Placental pericyte (primary cell): Measurements from ENCODE around the gene RABEP1. TPM values are rescaled to one million over a fixed set of nuclear protein-coding genes. Genes with fewer than 3 reads are reported as not detected.

Source experiments
- total RNA-seq: library from RNA; depleted of rRNA; stranded (reverse); fragments of >200 nt; gene quantifications from 2 replicates; pipeline ENCODE4 v1.2.3, GENCODE V29; 2012

RABEP1 gene, protein sequence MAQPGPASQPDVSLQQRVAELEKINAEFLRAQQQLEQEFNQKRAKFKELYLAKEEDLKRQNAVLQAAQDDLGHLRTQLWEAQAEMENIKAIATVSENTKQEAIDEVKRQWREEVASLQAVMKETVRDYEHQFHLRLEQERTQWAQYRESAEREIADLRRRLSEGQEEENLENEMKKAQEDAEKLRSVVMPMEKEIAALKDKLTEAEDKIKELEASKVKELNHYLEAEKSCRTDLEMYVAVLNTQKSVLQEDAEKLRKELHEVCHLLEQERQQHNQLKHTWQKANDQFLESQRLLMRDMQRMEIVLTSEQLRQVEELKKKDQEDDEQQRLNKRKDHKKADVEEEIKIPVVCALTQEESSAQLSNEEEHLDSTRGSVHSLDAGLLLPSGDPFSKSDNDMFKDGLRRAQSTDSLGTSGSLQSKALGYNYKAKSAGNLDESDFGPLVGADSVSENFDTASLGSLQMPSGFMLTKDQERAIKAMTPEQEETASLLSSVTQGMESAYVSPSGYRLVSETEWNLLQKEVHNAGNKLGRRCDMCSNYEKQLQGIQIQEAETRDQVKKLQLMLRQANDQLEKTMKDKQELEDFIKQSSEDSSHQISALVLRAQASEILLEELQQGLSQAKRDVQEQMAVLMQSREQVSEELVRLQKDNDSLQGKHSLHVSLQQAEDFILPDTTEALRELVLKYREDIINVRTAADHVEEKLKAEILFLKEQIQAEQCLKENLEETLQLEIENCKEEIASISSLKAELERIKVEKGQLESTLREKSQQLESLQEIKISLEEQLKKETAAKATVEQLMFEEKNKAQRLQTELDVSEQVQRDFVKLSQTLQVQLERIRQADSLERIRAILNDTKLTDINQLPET
- 42.1 and 46.8 TPM in 2 replicates for total RNA-seq

DNA sequence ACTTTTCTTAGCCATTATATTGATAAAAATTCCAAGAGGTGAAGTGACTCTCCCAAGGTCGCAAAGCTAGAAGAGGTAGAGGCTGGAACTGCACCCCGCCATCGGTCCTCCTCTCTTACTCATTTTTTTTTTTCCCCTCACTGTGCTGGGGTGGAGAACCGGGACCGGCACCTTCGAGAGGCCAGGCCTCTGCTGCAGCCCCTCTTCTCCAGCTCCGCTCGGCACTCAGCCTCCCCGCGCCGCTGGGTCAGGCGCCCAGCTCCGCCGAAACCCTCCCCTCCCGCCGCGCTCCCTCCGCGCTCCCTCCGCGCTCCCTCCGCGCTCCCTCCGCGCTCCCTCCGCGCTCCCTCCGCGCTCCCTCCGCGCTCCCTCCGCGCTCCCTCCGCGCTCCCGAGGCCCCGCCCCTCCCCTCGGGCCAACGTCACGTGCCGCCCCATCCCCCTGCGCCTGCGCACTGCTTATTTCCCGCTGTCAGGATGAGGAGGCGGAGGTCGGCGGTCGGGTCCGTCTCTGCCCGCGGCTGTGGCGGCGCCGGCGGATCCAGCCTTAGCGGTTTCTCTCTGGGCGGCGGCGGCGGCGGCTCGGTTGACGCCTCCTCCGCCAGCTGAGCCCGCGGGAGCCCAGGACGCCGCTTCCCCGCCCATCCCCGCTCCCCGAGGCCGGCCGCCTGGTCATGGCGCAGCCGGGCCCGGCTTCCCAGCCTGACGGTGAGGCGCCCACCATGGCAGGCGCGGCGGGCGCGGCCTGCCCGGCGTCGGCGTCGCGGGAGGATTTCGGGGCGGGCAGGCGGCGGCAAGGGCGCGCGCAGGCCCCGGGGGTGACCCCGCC, at the start of gene RABEP1:
Gene RABEP1 (plus strand): TSS at position 471 of the 828 bp plus-strand sequence. CDS start 203 bp downstream, at position 674.

GRCh38 chr17:5234645-5235576, 47.2 kb upstream of the RABEP1 start, which contains the start of gene SCIMP:
Gene SCIMP (minus strand): TSS chr17:5234860. CDS start chr17:5234755, 105 bp downstream.

GRCh38 chr17:5419356-5419958, 137.4 kb downstream of the RABEP1 start, which contains the start of gene NUP88:
Gene NUP88 (minus strand): TSS chr17:5419662. CDS start chr17:5419650, 12 bp downstream.

DNA sequence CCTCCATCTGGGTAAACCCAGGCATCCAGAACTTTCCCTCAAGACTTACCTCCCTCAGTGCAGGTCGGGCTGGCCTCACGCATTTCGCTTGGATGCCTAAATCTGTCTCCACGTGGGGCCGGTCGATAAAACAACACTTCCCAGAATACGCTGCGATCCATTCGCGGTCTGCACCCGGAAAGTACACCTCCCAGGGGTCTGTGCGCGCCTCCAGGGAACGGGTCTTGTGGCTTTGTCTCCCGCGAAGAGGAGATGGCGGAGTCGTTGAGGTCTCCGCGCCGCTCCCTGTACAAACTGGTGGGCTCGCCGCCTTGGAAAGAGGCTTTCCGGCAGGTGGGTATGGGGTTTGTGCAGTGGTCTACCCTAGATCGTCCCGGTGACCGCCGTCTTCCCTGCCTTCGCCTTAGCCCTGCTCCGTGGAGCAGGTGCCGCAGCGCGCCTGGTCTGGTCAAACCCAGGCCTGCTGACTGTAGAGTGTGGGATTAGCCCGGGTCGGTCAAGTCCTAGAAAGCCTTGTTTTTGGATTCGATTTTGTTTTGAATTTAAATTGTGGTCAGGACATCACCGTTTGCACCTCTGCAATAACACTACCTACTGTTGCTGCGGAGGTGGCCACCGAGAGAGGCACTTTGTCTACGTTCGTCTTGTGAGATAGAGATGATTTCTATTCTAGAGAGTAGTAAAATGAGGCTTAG, 138.0 kb downstream of the RABEP1 start, which contains the start of gene RPAIN:
Gene RPAIN (plus strand): TSS at position 224 of the 695 bp plus-strand sequence. CDS start 29 bp downstream, at position 253.

Other genes with a start within 250 kb of the RABEP1 start
- 0.14 TPM in 1 of 2 replicates, not detected in the other for gene SLC52A1, start 246.9 kb upstream of the RABEP1 start, total RNA-seq
- gene ZFP3, start 203.8 kb upstream of the RABEP1 start, total RNA-seq: 1.1 and 1.8 TPM in 2 replicates
- 5.5 and 5.6 TPM in 2 replicates for gene ZNF232, start 170.4 kb upstream of the RABEP1 start, total RNA-seq
- under 0.01 TPM in 2 replicates for gene USP6, start 166.3 kb upstream of the RABEP1 start, total RNA-seq
- 9.6 and 12.3 TPM in 2 replicates for gene ZNF594, start 90.4 kb upstream of the RABEP1 start, total RNA-seq
- gene SCIMP, start 47.4 kb upstream of the RABEP1 start, total RNA-seq: not detected in 2 replicates
- 100 and 104 TPM in 2 replicates for gene NUP88, start 137.4 kb downstream of the RABEP1 start, total RNA-seq
- gene RPAIN, start 137.9 kb downstream of the RABEP1 start, total RNA-seq: 25.8 and 46.6 TPM in 2 replicates
- gene C1QBP, start 156.9 kb downstream of the RABEP1 start, total RNA-seq: 171 and 204 TPM in 2 replicates
- gene DHX33, start 186.7 kb downstream of the RABEP1 start, total RNA-seq: 12.3 and 24.6 TPM in 2 replicates
- 47.2 and 53.2 TPM in 2 replicates for gene DERL2, start 203.9 kb downstream of the RABEP1 start, total RNA-seq
- gene MIS12, start 204.3 kb downstream of the RABEP1 start, total RNA-seq: 18.2 and 26.9 TPM in 2 replicates